Breast epithelium (tissue), 3 donors: Measurements from ENCODE around the gene SETBP1.

Experiments used
- POLR2A ChIP-seq: fragments of 450-650 bp; IDR thresholded peaks from one replicate; pipeline ENCODE4 v1.6.1; 2016; ENCODE audit warnings: antibody characterized with exemption, mild to moderate bottlenecking, moderate library complexity
- POLR2AphosphoS5 ChIP-seq, 3 donors: sonication (generic); formaldehyde crosslinking; IDR thresholded peaks; one replicate each; pipeline ENCODE4 v1.6.1; 2017; ENCODE audit warnings: antibody characterized with exemption in 3 of 3
- TF ChIP-seq, protein P1 (sequence below), 3 donors: fragments of 450-650 bp; IDR thresholded peaks; one replicate each; pipeline ENCODE4 v1.5.1; 2016 to 2017; ENCODE audit warnings: antibody characterized with exemption in 3 of 3, mild to moderate bottlenecking in 3 of 3, moderate library complexity in 3 of 3

DNA sequence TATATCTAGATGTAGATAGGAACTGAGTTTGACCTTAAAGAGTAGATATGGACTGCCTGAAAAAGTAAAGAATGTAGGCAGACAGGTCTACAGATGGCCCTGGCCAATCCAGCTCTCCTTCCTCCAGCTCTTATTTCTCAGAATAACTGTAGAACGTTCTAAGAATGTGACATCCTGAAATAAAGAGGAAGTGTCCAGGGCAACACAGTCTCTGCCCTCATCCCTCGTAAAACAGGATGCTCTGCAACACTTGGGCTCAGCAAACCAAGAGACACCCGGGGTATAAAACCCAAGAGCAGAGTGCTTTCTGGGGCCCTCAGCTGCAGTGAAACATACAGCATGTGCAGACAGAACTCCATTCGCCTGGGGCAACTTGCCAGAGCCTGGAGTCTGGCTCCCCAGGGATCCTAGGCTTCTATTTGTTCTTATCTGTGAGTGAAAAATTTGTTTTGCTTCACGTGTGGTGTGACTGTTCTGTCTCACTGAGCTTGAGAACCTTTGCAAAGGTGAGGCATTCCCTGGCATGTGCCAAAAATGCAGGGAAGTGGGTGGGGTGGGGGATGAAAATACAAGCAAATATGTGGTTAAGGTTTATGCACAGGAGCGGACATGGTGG is 401.0 kb downstream of the SETBP1 start:
- TF ChIP-seq, protein P1, sequence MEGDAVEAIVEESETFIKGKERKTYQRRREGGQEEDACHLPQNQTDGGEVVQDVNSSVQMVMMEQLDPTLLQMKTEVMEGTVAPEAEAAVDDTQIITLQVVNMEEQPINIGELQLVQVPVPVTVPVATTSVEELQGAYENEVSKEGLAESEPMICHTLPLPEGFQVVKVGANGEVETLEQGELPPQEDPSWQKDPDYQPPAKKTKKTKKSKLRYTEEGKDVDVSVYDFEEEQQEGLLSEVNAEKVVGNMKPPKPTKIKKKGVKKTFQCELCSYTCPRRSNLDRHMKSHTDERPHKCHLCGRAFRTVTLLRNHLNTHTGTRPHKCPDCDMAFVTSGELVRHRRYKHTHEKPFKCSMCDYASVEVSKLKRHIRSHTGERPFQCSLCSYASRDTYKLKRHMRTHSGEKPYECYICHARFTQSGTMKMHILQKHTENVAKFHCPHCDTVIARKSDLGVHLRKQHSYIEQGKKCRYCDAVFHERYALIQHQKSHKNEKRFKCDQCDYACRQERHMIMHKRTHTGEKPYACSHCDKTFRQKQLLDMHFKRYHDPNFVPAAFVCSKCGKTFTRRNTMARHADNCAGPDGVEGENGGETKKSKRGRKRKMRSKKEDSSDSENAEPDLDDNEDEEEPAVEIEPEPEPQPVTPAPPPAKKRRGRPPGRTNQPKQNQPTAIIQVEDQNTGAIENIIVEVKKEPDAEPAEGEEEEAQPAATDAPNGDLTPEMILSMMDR (IDR thresholded peaks at IDR 0.05): no peak
- TF ChIP-seq POLR2A (no peak), POLR2AphosphoS5 (IDR thresholded peaks at IDR 0.05) (no peak)
